ENCODE measurements around the gene KCNN3. TPM values are rescaled to one million over a fixed set of nuclear protein-coding genes. Genes with fewer than 3 reads are reported as not detected.

Gene KCNN3
- total RNA-seq, 4 donors from 2014 or later = 0.30 to 0.72 (median 0.37) TPM

DNA sequence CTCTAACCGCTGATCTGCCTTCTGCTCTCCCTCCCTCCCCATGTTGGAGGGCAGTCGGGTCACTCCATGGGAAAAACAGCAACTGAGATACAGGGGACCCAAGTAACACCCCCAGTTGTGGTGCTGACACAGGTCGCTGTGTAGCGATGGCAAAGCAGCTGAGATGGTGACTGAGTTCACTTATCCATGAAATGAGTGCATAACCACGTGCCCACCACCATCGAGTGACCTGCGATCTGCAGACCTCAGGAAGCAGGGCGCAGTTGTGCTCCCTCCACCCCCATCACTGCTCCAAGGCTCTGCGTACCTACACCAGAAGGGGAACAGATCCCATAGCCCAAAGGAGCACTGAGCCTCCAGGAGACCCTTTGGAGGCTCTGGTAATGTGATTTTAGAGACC lies 31.1 kb downstream of the KCNN3 start:
- no peak for DNase-seq (ENCODE audit: low spot score in 2 of 2)
- Histone ChIP-seq H3K9me3 (no peaks in the 10 kb centered on the region), H3K4me1 (no peaks in the 10 kb centered on the region), H3K36me3 (no peaks in the 10 kb centered on the region), H3K27ac (no peak overlapping the region), H3K27me3 (no peaks in the 10 kb centered on the region), H3K4me3 (no peak overlapping the region)
- 89% methylated on average over 8 of the region's 9 CpGs for WGBS
- TF ChIP-seq, protein P1, sequence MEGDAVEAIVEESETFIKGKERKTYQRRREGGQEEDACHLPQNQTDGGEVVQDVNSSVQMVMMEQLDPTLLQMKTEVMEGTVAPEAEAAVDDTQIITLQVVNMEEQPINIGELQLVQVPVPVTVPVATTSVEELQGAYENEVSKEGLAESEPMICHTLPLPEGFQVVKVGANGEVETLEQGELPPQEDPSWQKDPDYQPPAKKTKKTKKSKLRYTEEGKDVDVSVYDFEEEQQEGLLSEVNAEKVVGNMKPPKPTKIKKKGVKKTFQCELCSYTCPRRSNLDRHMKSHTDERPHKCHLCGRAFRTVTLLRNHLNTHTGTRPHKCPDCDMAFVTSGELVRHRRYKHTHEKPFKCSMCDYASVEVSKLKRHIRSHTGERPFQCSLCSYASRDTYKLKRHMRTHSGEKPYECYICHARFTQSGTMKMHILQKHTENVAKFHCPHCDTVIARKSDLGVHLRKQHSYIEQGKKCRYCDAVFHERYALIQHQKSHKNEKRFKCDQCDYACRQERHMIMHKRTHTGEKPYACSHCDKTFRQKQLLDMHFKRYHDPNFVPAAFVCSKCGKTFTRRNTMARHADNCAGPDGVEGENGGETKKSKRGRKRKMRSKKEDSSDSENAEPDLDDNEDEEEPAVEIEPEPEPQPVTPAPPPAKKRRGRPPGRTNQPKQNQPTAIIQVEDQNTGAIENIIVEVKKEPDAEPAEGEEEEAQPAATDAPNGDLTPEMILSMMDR (IDR thresholded peaks at IDR 0.05) = no peak
- TF ChIP-seq POLR2AphosphoS5 (IDR thresholded peaks at IDR 0.05) (no peak), EP300 (IDR thresholded peaks at IDR 0.05) (no peak), POLR2A (IDR thresholded peaks at IDR 0.05) (no peak)

DNA sequence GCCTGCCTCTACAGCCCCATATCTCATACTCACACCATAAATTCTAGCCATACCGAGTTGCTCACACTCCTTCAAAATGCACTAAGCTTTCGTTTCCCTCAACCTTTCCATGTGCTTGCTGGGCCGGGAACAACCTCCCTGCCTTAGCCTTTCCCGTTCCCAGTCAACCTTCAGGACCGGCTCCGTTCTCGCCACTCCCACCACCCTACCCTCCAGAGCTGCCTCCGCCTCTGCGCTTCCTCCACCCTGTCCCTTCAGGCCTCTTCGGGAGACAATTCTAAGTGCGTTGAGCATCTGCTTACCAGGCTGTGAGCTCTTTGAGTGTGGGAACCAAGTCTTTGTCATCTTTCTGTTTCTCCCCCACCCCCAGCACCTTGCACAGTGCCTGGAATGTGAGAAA lies 31.6 kb downstream of the KCNN3 start:
- Histone ChIP-seq H3K4me3 (no peak overlapping the region), H3K27me3 (no peaks in the 10 kb centered on the region), H3K36me3 (no peaks in the 10 kb centered on the region), H3K27ac (no peak overlapping the region), H3K4me1 (no peaks in the 10 kb centered on the region), H3K9me3 (no peaks in the 10 kb centered on the region)
- 76% methylated on average over 11 of the region's 11 CpGs for WGBS
- no peak for DNase-seq (ENCODE audit: low spot score in 2 of 2)
- TF ChIP-seq, protein P1 (IDR thresholded peaks at IDR 0.05) = no peak
- TF ChIP-seq POLR2A (IDR thresholded peaks at IDR 0.05) (no peak), POLR2AphosphoS5 (IDR thresholded peaks at IDR 0.05) (no peak), EP300 (IDR thresholded peaks at IDR 0.05) (no peak)

DNA sequence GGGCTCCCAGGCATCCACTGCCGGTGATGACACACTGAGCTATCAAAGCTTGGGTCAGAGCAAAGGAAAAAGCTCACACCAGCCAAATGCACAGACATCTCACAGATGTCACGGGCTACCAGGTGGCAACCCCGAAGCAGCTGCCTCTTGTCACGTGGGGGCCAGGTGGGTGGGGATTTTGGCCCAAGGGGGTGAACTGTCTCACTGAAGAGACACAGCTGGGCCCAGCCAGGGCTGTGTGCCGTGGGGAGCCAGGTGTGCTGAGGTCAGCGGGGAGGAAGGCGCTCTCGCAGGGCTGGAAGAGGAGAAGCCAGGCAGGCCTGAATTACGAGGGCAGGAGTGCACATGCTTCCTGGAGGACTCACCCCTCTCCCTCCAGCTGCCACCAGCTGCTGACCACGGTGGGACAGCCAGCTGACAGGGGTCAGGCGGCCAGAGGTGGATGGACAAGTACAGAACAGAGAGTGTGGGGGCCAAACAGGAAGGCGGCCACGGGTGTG lies 32.4 kb downstream of the KCNN3 start:
- no peak for DNase-seq (ENCODE audit: low spot score in 2 of 2)
- no peaks in the 10 kb centered on the region for H3K9me3 ChIP-seq
- 41% methylated on average over 10 of the region's 13 CpGs for WGBS
- H3K4me1 ChIP-seq = no peaks in the 10 kb centered on the region
- H3K27ac ChIP-seq = no peak overlapping the region
- no peak overlapping the region for H3K4me3 ChIP-seq
- H3K27me3 ChIP-seq = no peaks in the 10 kb centered on the region
- H3K36me3 ChIP-seq = no peaks in the 10 kb centered on the region
- TF ChIP-seq EP300 (IDR thresholded peaks at IDR 0.05) = no peak
- TF ChIP-seq, protein P1 (IDR thresholded peaks at IDR 0.05) = no peak
- no peak for TF ChIP-seq POLR2AphosphoS5 (IDR thresholded peaks at IDR 0.05)
- TF ChIP-seq POLR2A (IDR thresholded peaks at IDR 0.05) = no peak

DNA sequence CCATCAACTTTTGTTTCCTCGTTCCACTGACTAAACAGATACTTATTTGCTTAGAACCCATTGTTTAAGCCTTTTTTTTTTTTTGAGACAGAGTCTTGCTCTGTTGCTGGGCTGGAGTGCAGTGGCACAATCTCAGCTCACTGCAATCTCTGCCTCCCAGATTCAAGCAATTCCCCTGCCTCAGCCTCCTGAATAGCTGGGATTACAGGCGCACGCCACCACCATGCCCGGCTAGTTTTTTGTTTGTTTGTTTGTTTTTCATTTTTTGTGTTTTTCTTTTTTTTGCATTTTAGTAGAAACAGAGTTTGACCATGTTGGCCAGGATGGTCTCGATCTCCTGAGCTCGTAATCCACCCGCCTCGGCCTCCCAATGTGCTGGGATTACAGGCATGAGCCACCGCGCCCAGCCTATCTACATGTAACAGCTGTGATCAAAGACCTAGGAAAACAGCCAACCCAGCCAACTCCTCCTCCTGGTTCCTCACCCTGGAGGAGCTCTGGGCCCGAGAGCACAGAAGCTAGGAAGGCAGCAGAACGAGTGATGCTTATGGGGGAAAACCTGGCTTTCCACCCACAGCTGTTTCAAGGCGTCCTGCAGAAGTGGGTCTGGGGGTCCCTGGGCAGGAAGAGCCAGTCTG lies 32.9 kb downstream of the KCNN3 start:
- Histone ChIP-seq H3K27ac (no peak overlapping the region), H3K4me3 (no peak overlapping the region), H3K36me3 (no peaks in the 10 kb centered on the region), H3K27me3 (no peaks in the 10 kb centered on the region), H3K4me1 (no peaks in the 10 kb centered on the region), H3K9me3 (no peaks in the 10 kb centered on the region)
- 70% methylated on average over 13 of the region's 13 CpGs for WGBS
- no peak for TF ChIP-seq EP300 (IDR thresholded peaks at IDR 0.05)
- TF ChIP-seq POLR2A (IDR thresholded peaks at IDR 0.05) = no peak
- DNase-seq (ENCODE audit: low spot score in 2 of 2) = no peak

DNA sequence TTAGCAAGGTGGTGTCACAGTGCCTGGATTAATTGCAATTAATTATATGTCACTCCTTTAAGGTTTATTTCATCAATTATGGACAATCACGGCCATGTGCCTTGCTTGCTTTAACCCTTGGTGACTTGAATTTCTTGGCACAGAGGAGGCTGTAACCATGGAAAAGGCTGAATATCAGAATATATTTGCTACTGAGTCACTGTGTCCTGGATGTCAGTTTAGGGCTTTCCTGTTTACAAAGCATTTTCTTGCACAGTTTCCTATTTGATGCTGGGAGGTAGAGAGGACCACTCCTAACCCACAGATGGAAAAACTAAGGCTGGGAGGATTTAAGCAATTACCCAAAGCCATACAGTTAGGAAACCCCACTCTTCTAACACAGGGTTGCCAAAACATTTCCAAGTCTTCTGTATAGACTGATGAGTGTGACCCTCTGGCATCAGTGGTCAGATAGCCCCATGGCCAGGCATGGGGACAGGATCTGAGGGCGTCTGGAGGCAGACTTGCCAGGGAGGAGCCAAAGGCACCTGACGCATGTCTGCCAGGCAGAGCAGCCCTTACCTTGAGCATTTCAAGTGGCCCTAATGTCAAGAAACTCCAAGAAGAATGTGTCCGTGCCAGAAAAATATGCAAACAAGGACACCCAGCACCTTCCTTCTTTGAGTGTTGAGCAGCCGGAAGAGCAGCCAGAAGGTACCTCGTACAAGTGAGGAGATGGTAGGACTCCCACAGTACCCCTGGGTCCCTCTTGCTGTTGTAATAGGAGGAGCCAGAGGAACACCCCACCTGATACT lies 34.4 kb downstream of the KCNN3 start:
- Histone ChIP-seq H3K36me3 (no peaks in the 10 kb centered on the region), H3K27me3 (no peaks in the 10 kb centered on the region), H3K4me3 (no peak overlapping the region), H3K9me3 (no peaks in the 10 kb centered on the region), H3K27ac (no peak overlapping the region), H3K4me1 (no peaks in the 10 kb centered on the region)
- no peak for TF ChIP-seq EP300 (IDR thresholded peaks at IDR 0.05)
- no peak for TF ChIP-seq POLR2A (IDR thresholded peaks at IDR 0.05)
- no peak for TF ChIP-seq POLR2AphosphoS5 (IDR thresholded peaks at IDR 0.05)
- WGBS = 59% methylated on average over 4 of the region's 6 CpGs
- DNase-seq (ENCODE audit: low spot score in 2 of 2) = no peak

DNA sequence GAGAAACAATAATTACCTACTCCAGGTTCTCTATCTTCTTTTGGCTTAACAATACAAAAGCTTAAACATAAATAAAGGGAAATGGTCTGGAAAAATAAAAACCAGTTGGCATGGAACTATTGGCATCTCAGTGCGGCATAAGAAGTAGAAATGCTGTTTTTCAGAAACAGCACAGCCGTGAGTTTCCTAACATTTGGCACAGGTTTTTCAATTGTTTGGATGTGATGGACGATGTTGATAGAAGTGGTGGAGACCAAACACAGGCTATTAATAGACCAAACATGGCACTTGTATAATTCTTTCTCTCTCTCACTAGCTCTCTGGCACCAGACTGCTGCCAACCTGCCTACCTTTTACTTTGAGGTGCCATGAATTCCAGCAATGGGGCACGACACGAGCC lies 36.2 kb downstream of the KCNN3 start:
- Histone ChIP-seq H3K4me1 (no peaks in the 10 kb centered on the region), H3K4me3 (no peak overlapping the region), H3K36me3 (no peaks in the 10 kb centered on the region), H3K27me3 (no peaks in the 10 kb centered on the region), H3K9me3 (no peaks in the 10 kb centered on the region), H3K27ac (no peak overlapping the region)
- no peak for DNase-seq (ENCODE audit: low spot score in 2 of 2)
- TF ChIP-seq, protein P1 (IDR thresholded peaks at IDR 0.05) = no peak
- TF ChIP-seq EP300 (IDR thresholded peaks at IDR 0.05) (no peak), POLR2A (IDR thresholded peaks at IDR 0.05) (no peak), POLR2AphosphoS5 (IDR thresholded peaks at IDR 0.05) (no peak)
- 69% methylated on average over 4 of the region's 5 CpGs for WGBS
